HG02678 (cell line): Measurements from ENCODE around the gene MYRF.
A peak's percentile ranks its signal among the peaks of the same experiment; 100 is the strongest.

Source experiments
- ATAC-seq: cut with Tn5 transposase; IDR thresholded peaks from one replicate; pipeline ENCODE4 v1.9.1; 2021; ENCODE audit warnings: mild to moderate bottlenecking, moderate library complexity; ENCODE audit not compliant: unreplicated experiment

MYRF gene

GRCh38 chr11:61718621-61719302, 33.7 kb upstream of the MYRF start:
- ATAC-seq: no peak

GRCh38 chr11:61719978-61720377, 32.5 kb upstream of the MYRF start:
- no peak for ATAC-seq

- no peak for ATAC-seq
Observed at GRCh38 chr11:61720597-61720996, 31.8 kb upstream of the MYRF start.

GRCh38 chr11:61724437-61724836, 28.0 kb upstream of the MYRF start:
- ATAC-seq: no peak

GRCh38 chr11:61725781-61726231, 26.6 kb upstream of the MYRF start:
- ATAC-seq: no peak

- no peak for ATAC-seq
Observed at GRCh38 chr11:61726775-61727174, 25.7 kb upstream of the MYRF start.

GRCh38 chr11:61727401-61727811, 25.0 kb upstream of the MYRF start:
- no peak for ATAC-seq

- no peak for ATAC-seq
Observed at GRCh38 chr11:61728066-61728939, 24.1 kb upstream of the MYRF start.

GRCh38 chr11:61728940-61729219, 23.6 kb upstream of the MYRF start:
- no peak for ATAC-seq

- no peak for ATAC-seq
Observed at GRCh38 chr11:61730240-61730994, 22.0 kb upstream of the MYRF start.

- no peak for ATAC-seq
Observed at GRCh38 chr11:61731211-61731951, 21.1 kb upstream of the MYRF start.

- no peak for ATAC-seq
Observed at GRCh38 chr11:61731952-61732675, 20.3 kb upstream of the MYRF start.

GRCh38 chr11:61732705-61733104, 19.7 kb upstream of the MYRF start:
- ATAC-seq: no peak

- ATAC-seq: peak; percentile 87
Observed at GRCh38 chr11:61733120-61733978, 19.1 kb upstream of the MYRF start.

GRCh38 chr11:61734767-61735166, 17.7 kb upstream of the MYRF start:
- ATAC-seq: no peak

- ATAC-seq: no peak
Observed at GRCh38 chr11:61735391-61735790, 17.0 kb upstream of the MYRF start.

- ATAC-seq: no peak
Observed at GRCh38 chr11:61736310-61736709, 16.1 kb upstream of the MYRF start.

- no peak for ATAC-seq
Observed at GRCh38 chr11:61737131-61737530, 15.3 kb upstream of the MYRF start.

GRCh38 chr11:61737636-61738386, 14.6 kb upstream of the MYRF start:
- no peak for ATAC-seq
